ENCODE data around the gene CSAD. TPM values are rescaled to one million over a fixed set of nuclear protein-coding genes. Genes with fewer than 3 reads are reported as not detected.
A peak's percentile ranks its signal among the peaks of the same experiment; 100 is the strongest.

CSAD gene
- total and polyA plus RNA-seq, 2 donors (not counting 1 experiment from before 2014, with no cell fraction given): 57.0 to 64.6 TPM

- Mint-ChIP-seq H3K27me3 (no peaks in the 10 kb centered on the region), H3K9me3 (ENCODE audit: insufficient read depth) (no peaks in the 10 kb centered on the region), H3K4me1 (peaks cover 28% of the 10 kb centered on the region), H3K4me3 (peak overlapping the region; percentile 23), H3K27ac (peak overlapping the region; percentile 10)
- H2AFZ ChIP-seq (ENCODE audit: insufficient read depth, low read depth, low read length, poor library complexity, severe bottlenecking): no peak overlapping the region
- H3K36me3 ChIP-seq (replicated peaks in 1 of 2; ENCODE audit: control extremely low read depth in 1 of 2, control insufficient read depth in 1 of 2, extremely low read depth in 1 of 2, insufficient read depth in 2 of 2, low read length in 1 of 2): no peaks in the 10 kb centered on the region
- H4K20me1 ChIP-seq (ENCODE audit: control insufficient read depth, insufficient read depth, low read length, poor library complexity, severe bottlenecking): no peaks in the 10 kb centered on the region
- 29% methylated on average over 16 of the region's 16 CpGs for WGBS (ENCODE audit: insufficient coverage)
- intact Hi-C loops (cut with micrococcal nuclease): no loop called here
- no peaks in the 10 kb centered on the region for H3K79me2 ChIP-seq (ENCODE audit: control insufficient read depth, insufficient read depth, low read length)
- no peak overlapping the region for H3K27ac ChIP-seq (ENCODE audit: low read length in 2 of 2)
- H3K4me1 ChIP-seq (ENCODE audit: control insufficient read depth in 2 of 2, insufficient read depth in 2 of 2, low read length in 2 of 2): peaks cover 13 to 30% of the 10 kb centered on the region in 2 donors
- POLR2A ChIA-PET: interaction anchor here (0.7 kb wide), 1 partner anchor 29 kb away, joined by 3 read pairs; no protein-coding TSS in a partner anchor
- no peaks in the 10 kb centered on the region for H3K27me3 ChIP-seq (replicated peaks in 1 of 4; ENCODE audit: control extremely low read depth in 1 of 4, control insufficient read depth in 3 of 4, insufficient read depth in 4 of 4, low read length in 3 of 4)
- CTCF ChIA-PET: interaction anchor here (1.0 to 1.9 kb wide), 2 partner anchors 10 to 11 kb away, joined by 6 to 7 read pairs; no protein-coding TSS in a partner anchor
- H3K9me3 ChIP-seq (ENCODE audit: control extremely low read depth in 1 of 3, control insufficient read depth in 2 of 3, insufficient read depth in 1 of 3, low read length in 2 of 3): no peaks in the 10 kb centered on the region
- no peak for DNase-seq
- no peak overlapping the region for H3K9ac ChIP-seq (ENCODE audit: low read length)
- ATAC-seq (ENCODE audit: low read depth): no peak
- peak overlapping the region; percentile 12 for H3K4me2 ChIP-seq (replicated peaks; ENCODE audit: low read depth, low read length, poor library complexity, severe bottlenecking)
- H3K4me3 ChIP-seq (ENCODE audit: control extremely low read depth in 1 of 5, extremely low read depth in 1 of 5, insufficient read depth in 1 of 5, low read depth in 2 of 5, low read length in 4 of 5): no peak overlapping the region
- TF ChIP-seq CTCF (IDR thresholded peaks at IDR 0.05) (no peak), EZH2 (IDR thresholded peaks at IDR 0.05; ENCODE audit: borderline replicate concordance, insufficient read depth, low read depth, low read length, poor library complexity, severe bottlenecking) (no peak)
These were observed 42.8 kb upstream of the CSAD start for GRCh38 chr12:53223389-53224060.

GRCh38 chr12:53222806-53223261, 42.1 kb upstream of the CSAD start:
- peaks cover 34% of the 10 kb centered on the region for H3K4me1 Mint-ChIP-seq

More at GRCh38 chr12:53222806-53223261, 42.1 kb upstream of the CSAD start:
- Histone ChIP-seq H3K4me3 (ENCODE audit: control extremely low read depth in 1 of 5, extremely low read depth in 1 of 5, insufficient read depth in 1 of 5, low read depth in 2 of 5, low read length in 4 of 5) (no peak overlapping the region), H3K4me1 (ENCODE audit: control insufficient read depth in 2 of 2, insufficient read depth in 2 of 2, low read length in 2 of 2) (peaks cover 19 to 36% of the 10 kb centered on the region in 2 donors), H3K4me2 (replicated peaks; ENCODE audit: low read depth, low read length, poor library complexity, severe bottlenecking) (no peak overlapping the region), H2AFZ (ENCODE audit: insufficient read depth, low read depth, low read length, poor library complexity, severe bottlenecking) (no peak overlapping the region), H3K9ac (ENCODE audit: low read length) (no peak overlapping the region), H3K27ac (ENCODE audit: low read length in 2 of 2) (no peak overlapping the region), H3K79me2 (ENCODE audit: control insufficient read depth, insufficient read depth, low read length) (no peaks in the 10 kb centered on the region), H3K27me3 (replicated peaks in 1 of 4; ENCODE audit: control extremely low read depth in 1 of 4, control insufficient read depth in 3 of 4, insufficient read depth in 4 of 4, low read length in 3 of 4) (no peaks in the 10 kb centered on the region), H3K9me3 (ENCODE audit: control extremely low read depth in 1 of 3, control insufficient read depth in 2 of 3, insufficient read depth in 1 of 3, low read length in 2 of 3) (no peaks in the 10 kb centered on the region), H4K20me1 (ENCODE audit: control insufficient read depth, insufficient read depth, low read length, poor library complexity, severe bottlenecking) (no peaks in the 10 kb centered on the region), H3K36me3 (replicated peaks in 1 of 2; ENCODE audit: control extremely low read depth in 1 of 2, control insufficient read depth in 1 of 2, extremely low read depth in 1 of 2, insufficient read depth in 2 of 2, low read length in 1 of 2) (no peaks in the 10 kb centered on the region)
- no peaks in the 10 kb centered on the region for H3K9me3 Mint-ChIP-seq (ENCODE audit: insufficient read depth)
- ChIA-PET CTCF (interaction anchor here (1.0 to 1.9 kb wide), 2 partner anchors 9 to 11 kb away, joined by 6 to 7 read pairs; no protein-coding TSS in a partner anchor), POLR2A (interaction anchor here (0.7 kb wide), 1 partner anchor 30 kb away, joined by 3 read pairs; no protein-coding TSS in a partner anchor)
- H3K4me3 Mint-ChIP-seq: peak overlapping the region; percentile 39
- H3K27ac Mint-ChIP-seq: peak overlapping the region; percentile 61
- ATAC-seq (ENCODE audit: low read depth) (no peak), DNase-seq (no peak)
- 70% methylated on average over 2 of the region's 4 CpGs for WGBS (ENCODE audit: insufficient coverage)
- intact Hi-C loops (cut with micrococcal nuclease): no loop called here
- TF ChIP-seq EZH2 (IDR thresholded peaks at IDR 0.05; ENCODE audit: borderline replicate concordance, insufficient read depth, low read depth, low read length, poor library complexity, severe bottlenecking): no peak
- no peak for TF ChIP-seq CTCF (IDR thresholded peaks at IDR 0.05)
- no peaks in the 10 kb centered on the region for H3K27me3 Mint-ChIP-seq
